ENCODE measurements around the gene BCAR1.

DNA sequence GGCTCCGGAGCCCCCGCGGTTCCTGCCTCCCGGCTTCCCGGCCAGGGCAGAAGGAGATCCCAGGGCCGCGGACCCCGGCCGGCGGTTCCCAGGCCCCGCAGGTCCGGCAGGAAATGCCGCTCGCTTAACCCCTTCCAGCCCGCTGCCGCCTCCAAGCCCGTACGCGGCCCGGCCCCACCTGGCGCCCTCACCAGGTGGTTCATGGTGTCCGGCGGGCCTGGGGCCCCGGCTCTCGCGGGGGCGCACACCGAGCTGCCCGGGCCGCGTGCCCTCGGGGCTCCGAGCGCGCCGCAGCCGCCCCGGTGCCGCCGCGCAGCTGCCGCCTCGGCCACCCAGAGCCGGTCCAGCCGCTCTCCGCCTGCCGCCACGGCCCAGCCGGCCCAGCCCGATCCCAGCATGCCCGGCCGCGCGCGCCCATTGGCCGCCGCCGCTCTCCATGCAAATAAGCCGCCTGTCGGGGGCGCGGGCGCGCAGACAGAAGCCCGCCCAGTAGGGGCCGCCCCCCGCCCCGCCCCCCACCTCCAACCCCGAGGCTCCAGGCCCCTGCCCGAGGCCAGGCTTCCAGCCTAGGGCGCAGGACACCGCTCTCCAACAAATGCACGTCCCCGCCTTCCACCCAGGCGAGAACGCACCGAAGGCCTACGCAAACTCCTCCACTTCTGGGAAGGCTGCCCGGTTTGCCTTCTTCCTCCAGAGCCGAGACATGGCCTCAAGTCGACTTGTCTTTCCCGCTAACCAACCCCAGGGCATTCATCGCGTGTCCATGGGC, at the start of gene BCAR1:
- TF ChIP-seq CTCF (IDR thresholded peaks at IDR 0.05) (0 out of 2 replicates have a peak, but pooled peaks have one; percentile 13), ZFX (IDR thresholded peaks at IDR 0.05; ENCODE audit: borderline replicate concordance) (no peak)

Measured in 22Rv1 (cell line).